ENCODE data around the gene PCNX2.

GRCh38 chr1:233094691-233095090 lies 200.8 kb downstream of the PCNX2 start:
- TF ChIP-seq POLR2A (IDR thresholded peaks at IDR 0.05; ENCODE audit: low read length) (no peak), GATA1 (IDR thresholded peaks at IDR 0.05; ENCODE audit: low read depth, low read length) (no peak)
